Measurements from ENCODE around the gene TEX38. TPM values are rescaled to one million over a fixed set of nuclear protein-coding genes. Genes with fewer than 3 reads are reported as not detected.
"Not testable (repeated sequence)": the region's sequence is repeated elsewhere in the genome, so short reads cannot be mapped to it uniquely, and the experiment has no call there.

Gene TEX38
- total RNA-seq, 1 donor from 2014 or later, result not detected

DNA sequence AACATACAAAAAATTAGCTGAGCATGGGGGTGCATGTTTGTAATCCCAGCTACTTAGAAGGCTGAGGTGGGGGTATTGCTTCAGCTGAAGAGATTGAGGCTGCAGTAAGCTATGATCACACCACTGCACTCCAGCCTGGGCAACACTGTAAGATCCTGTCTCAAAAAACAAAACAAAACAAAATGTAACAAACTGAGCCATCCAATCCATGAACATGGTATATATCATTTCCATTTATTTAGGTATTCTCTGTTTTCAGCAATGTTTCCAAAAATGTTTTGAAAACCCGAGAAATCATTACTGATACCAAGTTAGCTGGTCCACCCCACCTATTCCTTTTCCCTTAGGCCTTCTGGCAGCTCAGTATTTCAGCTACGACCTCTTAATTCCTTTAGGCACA lies 21.9 kb upstream of the TEX38 start:
- Mint-ChIP-seq H3K27ac (ENCODE audit: unreplicated experiment) (no peak overlapping the region), H3K36me3 (ENCODE audit: unreplicated experiment) (peaks cover 55% of the 10 kb centered on the region), H3K27me3 (ENCODE audit: unreplicated experiment) (no peaks in the 10 kb centered on the region), H3K4me1 (ENCODE audit: unreplicated experiment) (peaks cover 3% of the 10 kb centered on the region), H3K9me3 (ENCODE audit: unreplicated experiment) (peaks cover 10% of the 10 kb centered on the region), H3K4me3 (ENCODE audit: unreplicated experiment) (no peak overlapping the region)
- no peak for DNase-seq (ENCODE audit: extremely low spot score, unreplicated experiment)
- TF ChIP-seq, protein P1, sequence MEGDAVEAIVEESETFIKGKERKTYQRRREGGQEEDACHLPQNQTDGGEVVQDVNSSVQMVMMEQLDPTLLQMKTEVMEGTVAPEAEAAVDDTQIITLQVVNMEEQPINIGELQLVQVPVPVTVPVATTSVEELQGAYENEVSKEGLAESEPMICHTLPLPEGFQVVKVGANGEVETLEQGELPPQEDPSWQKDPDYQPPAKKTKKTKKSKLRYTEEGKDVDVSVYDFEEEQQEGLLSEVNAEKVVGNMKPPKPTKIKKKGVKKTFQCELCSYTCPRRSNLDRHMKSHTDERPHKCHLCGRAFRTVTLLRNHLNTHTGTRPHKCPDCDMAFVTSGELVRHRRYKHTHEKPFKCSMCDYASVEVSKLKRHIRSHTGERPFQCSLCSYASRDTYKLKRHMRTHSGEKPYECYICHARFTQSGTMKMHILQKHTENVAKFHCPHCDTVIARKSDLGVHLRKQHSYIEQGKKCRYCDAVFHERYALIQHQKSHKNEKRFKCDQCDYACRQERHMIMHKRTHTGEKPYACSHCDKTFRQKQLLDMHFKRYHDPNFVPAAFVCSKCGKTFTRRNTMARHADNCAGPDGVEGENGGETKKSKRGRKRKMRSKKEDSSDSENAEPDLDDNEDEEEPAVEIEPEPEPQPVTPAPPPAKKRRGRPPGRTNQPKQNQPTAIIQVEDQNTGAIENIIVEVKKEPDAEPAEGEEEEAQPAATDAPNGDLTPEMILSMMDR (IDR thresholded peaks at IDR 0.05), result no peak

DNA sequence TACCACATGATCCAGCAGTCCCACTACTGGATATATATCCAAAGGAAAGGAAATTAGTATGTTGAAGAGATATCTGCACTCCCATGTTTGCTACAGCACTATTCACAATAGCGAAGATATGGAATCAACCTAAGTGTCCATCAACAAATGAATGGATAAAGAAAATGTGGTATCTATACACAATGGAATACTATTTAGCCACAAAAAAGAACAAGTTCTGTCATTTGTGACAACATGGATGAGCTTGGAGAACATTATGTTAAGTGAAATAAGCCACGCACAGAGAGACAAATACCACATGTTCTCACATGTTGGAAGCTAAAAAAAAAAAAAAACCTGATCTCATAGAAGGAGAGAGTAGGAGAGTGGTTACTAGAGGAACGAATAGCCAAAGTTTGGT lies 21.2 kb upstream of the TEX38 start:
- DNase-seq (ENCODE audit: extremely low spot score, unreplicated experiment), result no peak
- H3K36me3 Mint-ChIP-seq (ENCODE audit: unreplicated experiment), result peaks cover 56% of the 10 kb centered on the region
- no peaks in the 10 kb centered on the region for H3K27me3 Mint-ChIP-seq (ENCODE audit: unreplicated experiment)
- peaks cover 3% of the 10 kb centered on the region for H3K4me1 Mint-ChIP-seq (ENCODE audit: unreplicated experiment)
- TF ChIP-seq, protein P1 (IDR thresholded peaks at IDR 0.05), result no peak
- H3K4me3 Mint-ChIP-seq (ENCODE audit: unreplicated experiment), result no peak overlapping the region
- H3K9me3 Mint-ChIP-seq (ENCODE audit: unreplicated experiment), result peaks cover 10% of the 10 kb centered on the region
- H3K27ac Mint-ChIP-seq (ENCODE audit: unreplicated experiment), result no peak overlapping the region

DNA sequence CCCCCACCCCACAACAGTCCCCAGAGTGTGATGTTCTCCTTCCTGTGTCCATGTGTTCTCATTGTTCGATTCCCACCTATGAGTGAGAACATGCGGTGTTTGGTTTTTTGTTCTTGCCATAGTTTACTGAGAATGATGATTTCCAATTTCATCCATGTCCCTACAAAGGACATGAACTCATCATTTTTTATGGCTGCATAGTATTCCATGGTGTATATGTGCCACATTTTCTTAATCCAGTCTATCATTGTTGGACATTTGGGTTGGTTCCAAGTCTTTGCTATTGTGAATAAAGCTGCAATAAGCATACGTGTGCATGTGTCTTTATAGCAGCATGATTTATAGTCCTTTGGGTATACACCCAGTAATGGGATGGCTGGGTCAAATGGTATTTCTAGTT lies 20.5 kb upstream of the TEX38 start:
- not testable (repeated sequence) for H3K27me3 Mint-ChIP-seq (ENCODE audit: unreplicated experiment); H3K27ac Mint-ChIP-seq (ENCODE audit: unreplicated experiment); H3K4me1 Mint-ChIP-seq (ENCODE audit: unreplicated experiment); H3K9me3 Mint-ChIP-seq (ENCODE audit: unreplicated experiment); H3K4me3 Mint-ChIP-seq (ENCODE audit: unreplicated experiment); DNase-seq (ENCODE audit: extremely low spot score, unreplicated experiment)
- H3K36me3 Mint-ChIP-seq (ENCODE audit: unreplicated experiment), result peaks cover 62% of the 10 kb centered on the region

DNA sequence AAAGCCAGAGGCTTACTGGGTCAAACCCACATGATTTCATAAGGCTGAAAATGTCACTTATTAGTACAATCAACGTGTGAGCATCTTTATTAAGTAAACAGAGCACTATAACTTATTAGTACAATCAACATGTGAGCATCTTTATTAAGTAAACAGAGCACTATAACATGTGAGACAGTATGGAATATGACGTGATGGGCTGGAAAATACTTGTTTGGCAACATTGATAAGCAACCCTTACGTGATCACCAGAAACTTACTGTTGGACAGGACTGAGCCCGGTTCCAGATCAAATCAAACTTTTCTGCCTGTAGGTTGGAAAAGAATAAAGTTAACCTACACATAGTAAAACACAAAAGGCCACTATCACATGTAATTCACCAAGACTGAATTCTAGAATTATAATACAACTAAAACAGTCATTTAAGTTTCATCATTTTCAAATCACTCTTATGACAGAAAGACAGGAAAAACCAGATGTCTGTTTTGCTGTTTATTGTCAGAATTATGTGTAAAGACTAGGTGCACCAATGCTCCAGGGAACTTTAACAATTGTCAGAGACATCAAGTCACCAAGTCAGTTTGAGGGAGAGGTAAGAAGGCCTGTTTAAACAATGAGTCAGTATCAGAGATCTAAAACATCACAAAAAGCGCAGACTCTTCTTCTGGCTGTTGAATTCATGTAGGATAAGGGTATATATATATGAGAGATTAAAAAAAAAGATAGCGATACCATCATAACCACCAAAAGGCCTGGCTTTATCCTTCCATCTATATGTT lies 19.1 kb upstream of the TEX38 start:
- Mint-ChIP-seq H3K9me3 (ENCODE audit: unreplicated experiment) (peaks cover 5% of the 10 kb centered on the region), H3K27ac (ENCODE audit: unreplicated experiment) (no peak overlapping the region), H3K4me3 (ENCODE audit: unreplicated experiment) (no peak overlapping the region), H3K27me3 (ENCODE audit: unreplicated experiment) (no peaks in the 10 kb centered on the region), H3K4me1 (ENCODE audit: unreplicated experiment) (peaks cover 3% of the 10 kb centered on the region), H3K36me3 (ENCODE audit: unreplicated experiment) (peaks cover 55% of the 10 kb centered on the region)
- no peak for DNase-seq (ENCODE audit: extremely low spot score, unreplicated experiment)
- TF ChIP-seq, protein P1 (IDR thresholded peaks at IDR 0.05), result no peak

DNA sequence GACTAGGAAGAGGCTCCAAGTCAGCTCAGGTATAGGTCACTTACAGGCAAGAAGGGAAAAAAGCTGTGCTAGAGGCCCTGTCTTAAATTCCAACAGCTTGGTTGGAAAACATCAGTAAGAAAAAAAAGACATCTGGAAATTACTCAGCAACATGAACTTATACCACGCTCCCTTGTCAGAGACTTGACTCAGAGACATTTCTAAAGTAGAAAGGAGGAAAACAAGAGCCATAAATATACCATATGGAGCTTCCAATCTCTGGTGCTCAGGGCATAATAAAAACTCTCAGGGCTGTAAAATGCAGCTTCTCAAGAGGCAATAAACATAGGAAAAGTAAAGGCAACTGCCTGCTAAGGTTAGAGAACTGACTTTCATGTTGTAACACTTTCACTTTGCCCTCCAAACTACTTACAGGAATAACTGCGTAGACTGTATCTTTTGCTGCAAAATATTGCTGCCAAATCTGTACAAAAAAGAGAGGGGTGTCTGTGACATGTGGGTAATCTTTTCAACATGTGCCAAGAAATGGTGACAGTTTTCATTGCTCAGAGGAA lies 18.2 kb upstream of the TEX38 start:
- Mint-ChIP-seq H3K4me1 (ENCODE audit: unreplicated experiment) (peaks cover 3% of the 10 kb centered on the region), H3K4me3 (ENCODE audit: unreplicated experiment) (no peak overlapping the region), H3K9me3 (ENCODE audit: unreplicated experiment) (peaks cover 4% of the 10 kb centered on the region), H3K27me3 (ENCODE audit: unreplicated experiment) (no peaks in the 10 kb centered on the region), H3K27ac (ENCODE audit: unreplicated experiment) (no peak overlapping the region), H3K36me3 (ENCODE audit: unreplicated experiment) (peaks cover 59% of the 10 kb centered on the region)
- DNase-seq (ENCODE audit: extremely low spot score, unreplicated experiment), result no peak
- TF ChIP-seq, protein P1 (IDR thresholded peaks at IDR 0.05), result no peak
